Mesendoderm (in vitro differentiated cells): ENCODE data around the gene SLC38A8.
A peak's percentile ranks its signal among the peaks of the same experiment; 100 is the strongest.

ENCODE experiments used
- DNase-seq: peaks from one replicate; pipeline ENCODE4 v3.0.0; 2013
- H2AK5ac ChIP-seq: 2 replicates; pipeline ENCODE4 v1.6.1; 2013; ENCODE audit warnings: low read length, inconsistent platforms
- H2BK120ac ChIP-seq: 2 replicates; pipeline ENCODE4 v1.6.1; 2013; ENCODE audit warnings: low read depth, mild to moderate bottlenecking, low read length, moderate library complexity, mixed read lengths
- H2BK15ac ChIP-seq: replicated peaks from 2 replicates; pipeline ENCODE4 v1.6.1; 2013; ENCODE audit warnings: low read depth, mild to moderate bottlenecking, moderate library complexity
- H2BK5ac ChIP-seq: 2 replicates; pipeline ENCODE4 v1.6.1; 2013; ENCODE audit warnings: low read length, inconsistent platforms
- H3K18ac ChIP-seq: 2 replicates; pipeline ENCODE4 v1.6.1; 2013; ENCODE audit warnings: mild to moderate bottlenecking, low read length, mixed read lengths
- H3K23ac ChIP-seq: one replicate; pipeline ENCODE4 v1.6.1; 2013; ENCODE audit warnings: low read length
- H3K27ac ChIP-seq: 2 replicates; pipeline ENCODE4 v1.5.1; 2013; ENCODE audit warnings: low read depth, mild to moderate bottlenecking, inconsistent platforms, low read length, moderate library complexity
- H3K27me3 ChIP-seq: 2 replicates; pipeline ENCODE4 v1.6.1; 2013; ENCODE audit warnings: low read length, control low read depth, mild to moderate bottlenecking, inconsistent platforms; ENCODE audit not compliant: insufficient read depth, poor library complexity
- H3K36me3 ChIP-seq: 2 replicates; pipeline ENCODE4 v1.6.1; 2013; ENCODE audit warnings: low read length, inconsistent platforms; ENCODE audit not compliant: control insufficient read depth, insufficient read depth
- H3K4ac ChIP-seq: one replicate; pipeline ENCODE4 v1.6.1; 2013; ENCODE audit warnings: low read depth, mild to moderate bottlenecking, low read length, moderate library complexity
- H3K4me1 ChIP-seq: 2 replicates; pipeline ENCODE4 v1.6.1; 2013; ENCODE audit warnings: low read depth, low read length, inconsistent platforms; ENCODE audit not compliant: control insufficient read depth
- H3K4me2 ChIP-seq: 2 replicates; pipeline ENCODE4 v1.6.1; 2013; ENCODE audit warnings: low read length
- H3K4me3 ChIP-seq: 2 replicates; pipeline ENCODE4 v1.5.1; 2013; ENCODE audit warnings: mild to moderate bottlenecking, low read length
- H3K56ac ChIP-seq: one replicate; pipeline ENCODE4 v1.6.1; 2013; ENCODE audit warnings: low read length
- H3K79me1 ChIP-seq: 2 replicates; pipeline ENCODE4 v1.6.1; 2013; ENCODE audit warnings: low read length, inconsistent platforms
- H3K79me2 ChIP-seq: 2 replicates; pipeline ENCODE4 v1.6.1; 2013; ENCODE audit warnings: mild to moderate bottlenecking, low read length; ENCODE audit not compliant: control insufficient read depth, insufficient read depth
- H3K9ac ChIP-seq: 2 replicates; pipeline ENCODE4 v1.6.1; 2013; ENCODE audit warnings: low read length, inconsistent platforms
- H4K5ac ChIP-seq: one replicate; pipeline ENCODE4 v1.6.1; 2013; ENCODE audit warnings: low read length
- H4K8ac ChIP-seq: one replicate; pipeline ENCODE4 v1.6.1; 2013; ENCODE audit warnings: low read depth, mild to moderate bottlenecking, control low read depth, low read length, moderate library complexity
- WGBS: extraction: QIAGEN DNeasy Blood & Tissue Kit; methylation state at CpG from one replicate; pipeline ENCODE4 v1.1.7; 2013; ENCODE audit warnings: low lambda C conversion rate, missing lambda C conversion rate; ENCODE audit not compliant: insufficient coverage; ENCODE audit errors: extremely low coverage; 5-methylcytosine and 5-hydroxymethylcytosine counted together

The SLC38A8 gene

DNA sequence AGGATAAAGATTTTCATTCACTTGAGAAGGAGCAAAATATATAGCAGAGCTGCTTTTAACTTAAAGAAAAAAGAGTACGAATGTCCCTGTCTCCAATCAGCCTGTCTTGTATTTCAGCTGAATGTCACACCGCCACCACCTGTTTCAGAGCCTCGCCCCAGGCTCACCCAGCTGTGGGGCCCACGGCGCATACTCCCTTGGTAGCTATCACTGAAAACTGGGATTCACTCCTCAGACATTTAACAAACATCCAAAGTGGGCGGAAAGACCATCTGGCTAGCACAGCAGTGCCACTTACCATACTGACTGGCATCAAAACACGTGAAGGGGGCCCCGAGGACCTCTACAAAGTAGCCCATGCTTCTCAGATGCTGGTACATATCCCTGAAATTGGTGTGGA is 25.4 kb upstream of the SLC38A8 start:
- Histone ChIP-seq H3K79me1 (no peaks in the 10 kb centered on the region), H3K18ac (no peak overlapping the region), H2AK5ac (no peak overlapping the region), H3K4me1 (no peaks in the 10 kb centered on the region), H3K27ac (no peak overlapping the region), H4K8ac (no peak overlapping the region), H2BK120ac (no peak overlapping the region), H3K56ac (no peak overlapping the region), H3K9ac (no peak overlapping the region), H4K5ac (no peak overlapping the region), H2BK15ac (no peak overlapping the region), H3K4ac (no peak overlapping the region), H3K79me2 (no peaks in the 10 kb centered on the region), H3K27me3 (no peaks in the 10 kb centered on the region), H3K36me3 (peaks cover 10% of the 10 kb centered on the region), H2BK5ac (no peak overlapping the region), H3K4me3 (no peak overlapping the region), H3K4me2 (no peak overlapping the region), H3K23ac (no peak overlapping the region)
- DNase-seq: no peak
- no CpG with 5 or more reads among the region's 8 CpGs for WGBS

DNA sequence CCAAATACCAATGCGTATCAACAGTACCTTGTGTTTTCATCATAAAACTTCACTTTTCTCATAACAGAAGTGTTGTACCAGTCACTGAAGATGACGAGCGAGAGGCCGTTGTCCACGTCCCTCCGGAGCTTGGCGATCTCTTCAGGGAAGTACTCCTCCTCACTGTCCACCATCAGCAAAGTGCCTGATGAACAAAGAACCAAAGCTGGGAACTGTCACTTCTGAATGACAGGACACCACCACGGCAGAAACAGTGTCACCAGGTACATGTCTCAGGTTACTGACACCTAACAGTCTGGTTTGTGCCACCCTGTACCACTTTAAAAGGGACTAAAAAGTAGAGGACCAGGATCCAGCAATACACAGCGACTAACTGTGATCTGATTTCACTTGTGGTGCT is 25.0 kb upstream of the SLC38A8 start:
- no CpG with 5 or more reads among the region's 9 CpGs for WGBS
- Histone ChIP-seq H3K27ac (no peak overlapping the region), H3K4me3 (no peak overlapping the region), H2BK5ac (no peak overlapping the region), H3K79me1 (no peaks in the 10 kb centered on the region), H3K27me3 (no peaks in the 10 kb centered on the region), H2BK120ac (no peak overlapping the region), H3K4me2 (no peak overlapping the region), H3K4ac (no peak overlapping the region), H3K9ac (no peak overlapping the region), H2BK15ac (no peak overlapping the region), H3K79me2 (no peaks in the 10 kb centered on the region), H3K23ac (no peak overlapping the region), H2AK5ac (no peak overlapping the region), H3K18ac (no peak overlapping the region), H3K4me1 (no peaks in the 10 kb centered on the region), H3K36me3 (peaks cover 10% of the 10 kb centered on the region), H4K8ac (no peak overlapping the region), H3K56ac (no peak overlapping the region), H4K5ac (no peak overlapping the region)
- no peak for DNase-seq

DNA sequence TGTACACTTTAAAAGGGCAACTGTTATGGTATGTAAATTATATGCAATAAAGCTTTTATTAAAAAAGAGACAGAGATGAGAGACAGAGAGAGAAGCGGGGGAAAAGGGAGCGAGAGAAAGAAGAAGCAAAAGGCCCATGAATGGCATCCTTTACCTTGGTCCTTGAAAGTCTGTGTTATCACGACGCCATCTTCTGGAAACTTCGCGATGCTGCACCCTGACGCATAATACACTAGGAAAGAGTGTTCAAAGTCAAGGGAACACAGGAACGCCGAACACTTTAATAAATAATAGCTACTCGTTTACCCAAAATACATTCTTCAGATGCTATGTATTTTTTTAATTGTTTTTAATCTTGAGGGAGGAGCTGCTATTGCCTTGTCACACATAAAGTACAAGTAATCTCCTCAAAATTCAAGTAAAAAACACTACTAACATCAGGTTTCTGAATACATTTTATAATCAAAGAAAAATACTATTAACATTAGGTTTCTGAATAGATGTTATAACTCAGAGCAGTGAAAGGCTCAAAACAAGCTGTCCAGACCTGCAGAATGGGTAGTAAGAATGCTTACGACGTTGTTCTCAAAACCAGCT is 23.0 kb upstream of the SLC38A8 start:
- Histone ChIP-seq H4K5ac (no peak overlapping the region), H2BK120ac (no peak overlapping the region), H3K27me3 (no peaks in the 10 kb centered on the region), H2BK5ac (no peak overlapping the region), H2BK15ac (no peak overlapping the region), H3K4me2 (no peak overlapping the region), H4K8ac (no peak overlapping the region), H3K79me2 (no peaks in the 10 kb centered on the region), H3K4me3 (no peak overlapping the region), H3K36me3 (peaks cover 12% of the 10 kb centered on the region), H3K4me1 (peaks cover 3% of the 10 kb centered on the region), H3K79me1 (no peaks in the 10 kb centered on the region), H3K27ac (no peak overlapping the region), H3K18ac (no peak overlapping the region), H3K4ac (no peak overlapping the region), H3K9ac (no peak overlapping the region), H3K56ac (no peak overlapping the region), H2AK5ac (no peak overlapping the region), H3K23ac (no peak overlapping the region)
- WGBS: no CpG with 5 or more reads among the region's 12 CpGs
- peak; percentile 66 for DNase-seq

DNA sequence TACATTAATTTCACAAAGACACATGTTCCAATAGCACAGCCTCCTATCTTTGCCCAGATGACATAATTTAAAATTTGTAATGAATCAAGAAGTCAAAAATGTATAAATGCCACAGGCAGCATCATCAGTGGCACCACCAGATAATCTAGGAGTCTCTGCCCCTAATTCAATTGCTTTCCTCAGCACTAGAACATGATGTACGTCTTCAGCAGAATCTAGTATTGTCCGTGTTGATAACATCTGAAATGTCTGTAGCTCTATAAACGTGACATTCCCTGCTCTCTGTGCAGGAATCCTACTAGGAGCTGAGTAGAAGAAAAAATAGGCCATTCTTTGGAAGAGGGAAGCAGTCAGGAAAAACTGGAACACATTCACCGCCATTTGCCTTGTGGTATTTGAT is 21.4 kb upstream of the SLC38A8 start:
- no peak for DNase-seq
- peaks cover 3% of the 10 kb centered on the region for H3K4me1 ChIP-seq
- H4K5ac ChIP-seq: no peak overlapping the region
- H3K23ac ChIP-seq: no peak overlapping the region
- peaks cover 9% of the 10 kb centered on the region for H3K36me3 ChIP-seq
- no peak overlapping the region for H3K27ac ChIP-seq
- H2BK15ac ChIP-seq: no peak overlapping the region
- no peaks in the 10 kb centered on the region for H3K79me1 ChIP-seq
- no peak overlapping the region for H3K4me2 ChIP-seq
- H3K18ac ChIP-seq: no peak overlapping the region
- WGBS: no CpG with 5 or more reads among the region's 4 CpGs
- H3K4me3 ChIP-seq: no peak overlapping the region
- no peaks in the 10 kb centered on the region for H3K79me2 ChIP-seq
- H2AK5ac ChIP-seq: no peak overlapping the region
- no peak overlapping the region for H2BK5ac ChIP-seq
- H3K56ac ChIP-seq: no peak overlapping the region
- no peak overlapping the region for H4K8ac ChIP-seq
- H2BK120ac ChIP-seq: no peak overlapping the region
- H3K27me3 ChIP-seq: no peaks in the 10 kb centered on the region
- no peak overlapping the region for H3K4ac ChIP-seq
- H3K9ac ChIP-seq: no peak overlapping the region

DNA sequence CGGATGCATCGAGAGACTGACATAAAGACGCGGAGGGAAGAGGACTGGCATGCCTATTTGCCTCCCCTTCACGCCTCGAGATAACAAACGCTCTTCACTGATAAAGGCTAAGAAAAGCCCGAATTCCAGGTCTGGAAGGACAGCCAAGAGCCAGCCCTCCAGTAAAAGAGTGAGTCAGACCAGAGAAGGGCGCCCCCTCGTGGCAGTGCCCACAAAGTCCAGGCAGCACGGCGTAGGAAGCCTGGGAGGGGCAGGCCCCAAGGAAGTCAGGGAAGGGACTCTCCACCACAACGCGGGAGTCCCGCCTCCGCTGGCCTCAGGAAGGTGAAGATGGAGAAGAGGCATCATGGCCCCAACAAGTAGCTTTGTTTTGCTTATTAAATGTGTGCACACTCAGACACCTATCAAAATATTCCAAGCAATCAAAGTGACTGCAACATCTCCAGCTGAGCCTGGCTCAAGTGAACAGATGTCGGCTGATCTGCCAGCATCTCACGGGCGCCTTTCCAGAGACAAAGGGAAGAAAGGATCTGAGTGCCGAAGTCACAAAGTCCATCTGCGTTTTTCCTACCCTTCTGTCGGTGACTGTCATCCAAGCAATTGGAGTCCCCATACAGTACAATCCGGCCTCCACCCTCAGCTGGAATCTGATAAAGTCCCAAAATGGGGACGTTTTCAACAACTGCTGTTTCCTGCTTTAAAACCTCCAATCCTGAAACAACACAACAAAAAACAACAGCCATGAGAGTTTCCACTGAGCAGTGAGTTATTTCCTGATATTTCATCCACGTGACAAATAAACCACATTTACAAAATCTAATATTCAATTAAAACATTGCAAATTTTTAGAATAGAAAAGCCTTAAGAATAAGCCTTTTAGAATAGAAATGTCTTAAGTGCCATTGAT is 20.4 kb upstream of the SLC38A8 start:
- WGBS: 100% methylated on average over 1 of the region's 25 CpGs
- Histone ChIP-seq H4K5ac (peak overlapping the region; percentile 78), H3K9ac (no peak overlapping the region), H3K23ac (no peak overlapping the region), H2BK15ac (no peak overlapping the region), H3K4ac (no peak overlapping the region), H3K27me3 (no peaks in the 10 kb centered on the region), H3K79me2 (no peaks in the 10 kb centered on the region), H3K18ac (no peak overlapping the region), H4K8ac (no peak overlapping the region), H3K79me1 (no peaks in the 10 kb centered on the region), H2BK120ac (no peak overlapping the region), H3K4me1 (peaks cover 3% of the 10 kb centered on the region), H3K27ac (no peak overlapping the region), H2AK5ac (no peak overlapping the region), H3K4me3 (no peak overlapping the region), H3K36me3 (peaks cover 7% of the 10 kb centered on the region), H3K4me2 (no peak overlapping the region), H3K56ac (no peak overlapping the region), H2BK5ac (no peak overlapping the region)
- peak; percentile 98 for DNase-seq
